Large intestine (tissue), 3 donors: Measurements from ENCODE around the gene EBF3. TPM values are rescaled to one million over a fixed set of nuclear protein-coding genes. Genes with fewer than 3 reads are reported as not detected.

Source experiments
- DNase-seq, 2 donors: peaks; one replicate each; pipeline versions ENCODE4 v3.0.0 to v3.0.0-alpha.2; 2013
- H3K27ac ChIP-seq: one replicate; pipeline ENCODE4 v1.5.1; 2013; ENCODE audit warnings: low read length
- H3K27me3 ChIP-seq: 2 replicates; pipeline ENCODE4 v1.6.1; 2013; ENCODE audit warnings: low read length; ENCODE audit not compliant: control insufficient read depth, insufficient read depth
- H3K36me3 ChIP-seq: 2 replicates; pipeline ENCODE4 v1.6.1; 2013; ENCODE audit warnings: low read length; ENCODE audit not compliant: control insufficient read depth, insufficient read depth
- H3K4me1 ChIP-seq: one replicate; pipeline ENCODE4 v1.6.1; 2013; ENCODE audit warnings: low read length; ENCODE audit not compliant: control insufficient read depth, insufficient read depth
- H3K4me3 ChIP-seq: one replicate; pipeline ENCODE4 v1.5.1; 2013; ENCODE audit warnings: low read length
- H3K9me3 ChIP-seq: one replicate; pipeline ENCODE4 v1.6.1; 2013; ENCODE audit warnings: mild to moderate bottlenecking, low read depth, low read length, moderate library complexity; ENCODE audit not compliant: control insufficient read depth
- WGBS: methylation state at CpG from one replicate; pipeline ENCODE4 v1.1.5; 2013; ENCODE audit warnings: low lambda C conversion rate; ENCODE audit not compliant: insufficient coverage; 5-methylcytosine and 5-hydroxymethylcytosine counted together
- polyA plus RNA-seq: library from polyadenylated mRNA; unstranded; fragments of 120-200 nt; gene quantifications from one replicate; pipeline ENCODE4 v1.2.1, GENCODE V29; 2013

The EBF3 gene
- polyA plus RNA-seq, 1 donor: 7.5 TPM

DNA sequence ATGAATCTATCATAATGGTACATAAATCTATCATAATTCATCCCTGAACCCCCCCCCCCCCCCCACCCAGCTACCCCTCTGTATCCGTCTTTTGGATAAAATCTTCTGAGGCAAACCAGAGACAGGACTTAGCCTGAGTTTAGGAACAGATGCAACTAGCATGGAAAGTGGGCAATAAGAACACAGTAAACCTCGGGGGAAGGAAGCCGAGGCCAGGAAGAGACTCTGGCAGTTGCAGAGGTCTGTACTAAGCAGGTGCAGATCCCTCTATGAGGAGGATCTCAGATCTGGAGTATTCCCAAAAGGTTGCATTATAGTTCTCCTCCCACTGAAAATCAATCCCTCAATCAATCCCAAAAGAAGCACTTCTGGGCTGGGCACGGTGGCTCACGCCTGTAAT, 87.2 kb downstream of the EBF3 start:
- Histone ChIP-seq H3K4me1 (no peaks in the 10 kb centered on the region), H3K4me3 (no peak overlapping the region), H3K36me3 (no peaks in the 10 kb centered on the region), H3K9me3 (no peaks in the 10 kb centered on the region), H3K27ac (no peak overlapping the region), H3K27me3 (peaks cover 7% of the 10 kb centered on the region)
- no peak for DNase-seq
- WGBS: no CpG with 5 or more reads among the region's 5 CpGs

DNA sequence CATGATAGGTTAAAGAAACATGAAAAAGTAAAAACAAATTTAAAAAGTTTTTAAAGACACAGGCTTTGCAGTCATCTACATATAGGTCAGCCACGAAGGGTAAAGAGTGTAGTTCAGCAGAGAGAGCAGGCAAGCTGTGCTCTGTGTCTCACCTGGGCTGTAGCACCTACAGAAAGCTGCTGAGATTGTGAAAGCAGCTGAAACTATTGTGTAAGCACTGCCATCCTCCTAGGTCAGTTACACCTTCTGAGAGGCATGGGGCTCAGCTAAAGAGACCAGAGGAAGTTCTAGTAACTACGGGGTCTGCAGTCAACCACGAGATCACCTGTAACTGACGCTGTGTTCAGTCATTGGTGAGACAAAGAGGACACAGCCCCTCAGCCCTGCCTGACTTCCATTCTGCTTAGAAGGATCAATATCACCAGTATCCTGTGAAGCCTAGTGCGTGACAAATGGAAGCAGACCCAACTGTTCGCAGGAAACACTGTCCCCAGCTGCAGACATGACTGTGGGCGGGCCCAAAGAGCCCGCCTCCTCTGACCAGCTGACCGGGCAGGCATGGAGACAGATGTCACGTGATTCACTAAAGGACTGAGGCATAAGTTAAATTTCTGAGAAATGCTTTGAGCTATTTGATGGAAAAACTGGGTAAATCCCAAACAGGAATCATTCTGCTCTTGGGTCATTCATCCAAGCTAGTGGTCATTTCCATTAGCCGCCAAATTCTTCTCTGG, 87.9 kb downstream of the EBF3 start:
- DNase-seq: peak; percentile 30 to 38
- H3K36me3 ChIP-seq: no peaks in the 10 kb centered on the region
- no peak overlapping the region for H3K27ac ChIP-seq
- no peaks in the 10 kb centered on the region for H3K4me1 ChIP-seq
- H3K9me3 ChIP-seq: no peaks in the 10 kb centered on the region
- no peak overlapping the region for H3K4me3 ChIP-seq
- H3K27me3 ChIP-seq: peaks cover 3% of the 10 kb centered on the region
- no CpG with 5 or more reads among the region's 11 CpGs for WGBS

DNA sequence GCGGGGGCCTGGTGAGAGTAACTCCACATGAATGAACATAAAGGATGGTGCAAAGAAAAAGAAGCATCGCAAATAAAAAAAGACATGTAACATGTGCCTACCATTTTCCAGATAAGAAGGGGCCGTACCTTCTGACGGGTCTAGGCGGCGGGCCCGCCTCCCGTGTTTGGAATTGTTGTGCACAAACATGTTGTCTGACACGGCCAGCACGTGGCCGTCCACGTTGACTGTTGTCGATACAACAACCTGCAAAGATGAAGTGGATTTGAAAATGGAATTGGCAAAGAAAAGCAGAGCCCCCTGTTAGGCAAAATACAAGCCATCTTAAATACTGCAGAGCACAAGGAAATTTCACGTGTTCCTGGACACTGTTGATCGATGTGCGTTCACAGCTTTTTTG, 90.7 kb downstream of the EBF3 start:
- WGBS: 100% methylated on average over 1 of the region's 16 CpGs
- DNase-seq: no peak
- no peak overlapping the region for H3K27ac ChIP-seq
- H3K4me3 ChIP-seq: no peak overlapping the region
- no peaks in the 10 kb centered on the region for H3K27me3 ChIP-seq
- H3K9me3 ChIP-seq: no peaks in the 10 kb centered on the region
- no peaks in the 10 kb centered on the region for H3K36me3 ChIP-seq
- no peaks in the 10 kb centered on the region for H3K4me1 ChIP-seq

DNA sequence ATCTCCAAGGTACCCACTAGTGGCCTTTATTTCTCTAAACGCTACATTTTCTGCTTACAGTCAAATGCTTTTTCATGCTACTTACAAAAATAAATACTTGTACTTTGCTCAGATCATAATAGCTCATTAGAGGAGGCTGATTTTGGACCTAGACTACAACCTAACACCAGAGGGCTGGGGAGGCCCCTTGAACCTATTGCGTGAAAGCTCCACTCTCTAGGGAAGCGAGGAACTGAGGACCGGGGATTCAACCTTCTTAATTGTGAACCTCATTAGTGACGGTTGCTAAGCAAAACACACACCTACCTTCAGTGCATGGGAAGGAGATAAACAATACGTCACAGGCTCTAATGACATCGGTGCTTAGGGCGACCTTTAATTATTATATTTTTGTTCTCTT, 92.1 kb downstream of the EBF3 start:
- Histone ChIP-seq H3K4me1 (no peaks in the 10 kb centered on the region), H3K9me3 (no peaks in the 10 kb centered on the region), H3K27me3 (no peaks in the 10 kb centered on the region), H3K4me3 (no peak overlapping the region), H3K36me3 (no peaks in the 10 kb centered on the region), H3K27ac (no peak overlapping the region)
- 83% methylated on average over 6 of the region's 8 CpGs for WGBS
- DNase-seq: no peak

DNA sequence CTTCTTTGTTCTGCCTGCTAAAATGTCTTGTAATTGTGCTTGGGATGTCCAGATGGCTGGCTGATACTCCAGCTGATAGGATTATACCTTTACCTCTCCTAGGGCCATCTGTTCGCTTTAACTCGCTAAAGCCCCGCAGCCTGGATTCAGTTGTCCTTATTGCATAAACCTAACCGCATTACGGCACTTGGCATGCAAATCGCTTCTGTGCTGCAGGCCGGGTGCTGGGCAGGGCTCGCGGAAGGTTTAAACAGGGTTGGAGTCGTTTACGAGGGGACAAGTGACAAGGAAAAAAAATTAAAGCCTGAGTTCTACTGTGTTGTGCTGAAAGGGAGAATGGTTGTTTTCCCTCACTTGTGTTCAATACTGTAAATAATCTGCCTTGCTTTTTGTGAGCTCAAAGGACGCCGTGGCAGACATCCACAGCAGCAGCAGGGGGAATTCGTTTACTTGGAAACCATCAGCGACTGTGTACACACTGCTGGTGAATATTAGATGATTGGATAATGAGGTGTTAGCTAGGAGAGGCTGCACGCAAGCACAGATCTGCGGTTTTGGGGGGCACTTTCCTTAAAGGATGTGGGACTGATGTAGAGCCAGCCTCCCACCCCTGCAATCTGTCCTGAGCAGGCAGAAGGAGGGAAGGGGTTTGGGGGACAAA, 93.0 kb downstream of the EBF3 start:
- Histone ChIP-seq H3K36me3 (no peaks in the 10 kb centered on the region), H3K4me1 (no peaks in the 10 kb centered on the region), H3K27ac (no peak overlapping the region), H3K4me3 (no peak overlapping the region), H3K27me3 (no peaks in the 10 kb centered on the region), H3K9me3 (no peaks in the 10 kb centered on the region)
- peak; percentile 19 to 26 for DNase-seq
- WGBS: 10% methylated on average over 2 of the region's 17 CpGs

DNA sequence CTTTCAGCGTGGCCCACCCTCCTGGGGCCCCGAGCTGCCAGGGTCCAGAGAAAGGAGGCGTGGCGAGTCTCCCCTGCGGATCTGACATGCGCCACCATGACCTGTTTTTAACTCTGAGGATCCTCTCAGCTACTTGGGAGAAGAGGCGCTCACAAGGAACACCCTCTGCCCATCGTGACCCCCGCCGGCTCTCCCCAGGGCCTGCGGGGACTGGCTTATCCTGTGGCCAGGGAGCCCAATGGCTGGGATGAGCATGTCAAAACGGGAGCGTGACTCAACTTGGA, 93.7 kb downstream of the EBF3 start:
- H3K9me3 ChIP-seq: no peaks in the 10 kb centered on the region
- H3K36me3 ChIP-seq: no peaks in the 10 kb centered on the region
- H3K27me3 ChIP-seq: no peaks in the 10 kb centered on the region
- H3K27ac ChIP-seq: no peak overlapping the region
- no peak for DNase-seq
- no peak overlapping the region for H3K4me3 ChIP-seq
- H3K4me1 ChIP-seq: no peaks in the 10 kb centered on the region
- no CpG with 5 or more reads among the region's 13 CpGs for WGBS

DNA sequence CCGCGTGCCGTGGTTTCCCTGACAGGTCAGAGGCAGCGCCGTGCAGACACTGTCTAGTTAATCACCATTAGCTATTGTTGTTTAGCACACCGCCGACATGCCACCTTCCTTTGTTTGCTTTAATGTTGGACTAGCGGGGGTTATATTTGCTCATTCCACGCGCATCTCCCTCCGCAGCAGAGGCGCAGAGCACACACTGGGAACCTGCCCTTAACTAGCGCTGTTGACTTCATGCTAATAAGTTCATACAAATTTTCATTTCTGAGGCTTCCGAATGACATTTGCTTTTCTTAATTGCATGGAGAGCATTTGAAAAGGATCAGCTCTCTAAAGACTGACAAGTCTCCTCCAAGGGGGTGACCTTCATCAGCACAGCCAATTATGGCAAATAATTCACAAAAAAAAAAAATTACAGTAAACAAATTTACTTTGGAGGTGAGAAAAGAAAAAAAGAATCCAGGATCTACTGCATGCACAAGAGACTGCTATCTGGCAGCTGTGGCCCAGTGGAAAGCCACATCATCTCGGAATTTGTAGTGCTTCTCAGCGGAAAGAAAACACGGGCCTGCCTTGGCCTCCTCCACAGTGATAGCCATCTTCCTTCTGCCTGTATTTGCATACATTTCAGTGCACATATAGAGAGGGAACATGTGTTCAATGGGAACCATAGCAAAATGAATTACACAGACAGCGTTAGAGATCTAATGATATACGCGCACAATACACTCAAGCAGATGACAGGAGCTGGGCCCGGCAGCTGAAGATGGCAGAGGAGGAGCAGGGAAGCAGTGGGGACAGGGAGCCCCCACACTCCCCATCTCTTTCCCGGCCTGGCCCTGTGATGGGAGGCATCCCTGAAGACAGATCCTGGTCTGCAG, 94.2 kb downstream of the EBF3 start:
- WGBS: no CpG with 5 or more reads among the region's 22 CpGs
- H3K4me1 ChIP-seq: no peaks in the 10 kb centered on the region
- no peak overlapping the region for H3K27ac ChIP-seq
- H3K4me3 ChIP-seq: no peak overlapping the region
- H3K9me3 ChIP-seq: no peaks in the 10 kb centered on the region
- no peaks in the 10 kb centered on the region for H3K27me3 ChIP-seq
- DNase-seq: no peak
- H3K36me3 ChIP-seq: no peaks in the 10 kb centered on the region

DNA sequence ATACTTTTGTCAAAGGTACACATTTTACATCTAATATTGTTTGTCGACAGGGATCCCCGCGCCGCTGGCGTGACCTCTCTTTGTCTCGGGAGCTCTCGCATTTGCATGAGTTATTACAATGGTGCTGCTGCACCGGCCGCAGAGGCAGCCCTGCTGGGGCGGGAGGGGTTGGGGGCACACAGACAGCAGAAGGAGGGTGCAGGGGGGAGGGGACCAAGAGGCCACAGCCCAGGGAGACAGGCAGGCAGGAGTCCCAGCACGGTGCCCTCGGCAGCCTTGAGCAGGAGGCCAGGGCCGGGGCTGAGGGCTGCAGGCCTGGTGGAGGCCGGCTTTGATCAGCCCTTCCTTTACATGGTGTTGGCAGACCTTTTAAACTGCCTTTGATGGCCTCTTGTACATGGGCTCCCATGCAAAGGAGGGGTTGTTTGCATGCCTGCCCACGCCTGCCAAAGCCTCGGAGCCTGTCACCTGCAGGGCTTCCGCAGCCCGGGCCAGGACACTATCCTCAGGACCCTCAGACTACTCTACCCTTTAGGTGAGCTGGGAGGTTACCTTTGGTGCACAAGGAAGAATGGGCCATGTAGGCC, 95.5 kb downstream of the EBF3 start:
- Histone ChIP-seq H3K4me1 (no peaks in the 10 kb centered on the region), H3K27me3 (no peaks in the 10 kb centered on the region), H3K9me3 (no peaks in the 10 kb centered on the region), H3K4me3 (no peak overlapping the region), H3K27ac (no peak overlapping the region), H3K36me3 (no peaks in the 10 kb centered on the region)
- no peak for DNase-seq
- no CpG with 5 or more reads among the region's 18 CpGs for WGBS

DNA sequence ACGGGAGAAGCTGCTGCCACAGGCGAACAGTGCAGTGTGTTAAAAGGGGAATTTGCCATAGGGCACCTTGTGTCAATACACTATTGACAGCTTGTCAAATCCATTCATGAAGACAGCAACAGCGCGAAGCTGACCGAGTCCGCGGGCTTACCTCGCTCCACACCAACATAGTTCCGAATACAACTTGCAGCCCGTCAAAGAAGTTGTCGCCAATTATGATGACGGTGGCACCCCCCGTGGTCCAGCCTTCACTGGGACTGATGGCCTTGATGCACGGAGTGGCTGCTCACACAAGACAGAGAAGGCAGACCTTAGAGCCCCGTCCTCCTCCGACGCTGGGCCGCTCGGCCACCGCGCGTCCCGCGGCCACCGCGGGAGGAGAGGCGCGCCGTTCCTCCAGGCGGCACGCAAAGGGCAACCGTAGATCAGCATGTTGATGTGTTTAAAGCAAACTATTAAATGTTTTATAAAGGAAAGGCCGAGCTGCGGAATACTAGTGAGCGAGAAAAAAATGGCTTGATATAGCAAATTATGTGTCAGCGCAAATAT, 96.4 kb downstream of the EBF3 start:
- Histone ChIP-seq H3K27ac (no peak overlapping the region), H3K27me3 (no peaks in the 10 kb centered on the region), H3K4me3 (no peak overlapping the region), H3K36me3 (no peaks in the 10 kb centered on the region), H3K4me1 (no peaks in the 10 kb centered on the region), H3K9me3 (no peaks in the 10 kb centered on the region)
- DNase-seq: no peak
- WGBS: 100% methylated on average over 4 of the region's 36 CpGs

DNA sequence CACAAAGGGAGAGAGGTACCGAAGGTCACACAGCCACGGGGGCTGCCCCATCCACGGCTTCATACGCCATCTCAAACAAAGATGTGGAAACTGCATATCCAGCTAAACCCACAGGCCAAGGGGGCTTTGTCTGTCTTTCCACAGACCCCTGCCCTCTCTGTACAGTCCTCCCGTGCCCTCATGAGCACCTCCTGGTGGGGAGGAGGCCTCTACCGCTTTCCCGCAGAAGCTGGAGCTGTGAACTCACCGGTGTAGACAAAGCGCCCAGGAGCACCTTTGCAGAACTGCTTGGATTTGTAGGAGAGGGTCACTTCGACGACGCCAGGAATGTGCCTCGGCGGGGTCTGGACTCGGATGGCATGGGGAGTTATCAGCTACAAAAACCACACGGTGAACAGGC, 97.2 kb downstream of the EBF3 start:
- Histone ChIP-seq H3K27ac (no peak overlapping the region), H3K4me3 (no peak overlapping the region), H3K9me3 (no peaks in the 10 kb centered on the region), H3K4me1 (no peaks in the 10 kb centered on the region), H3K27me3 (no peaks in the 10 kb centered on the region), H3K36me3 (no peaks in the 10 kb centered on the region)
- no CpG with 5 or more reads among the region's 16 CpGs for WGBS
- no peak for DNase-seq
